HG03045 (cell line): Measurements from ENCODE around the gene MAN2B2.
"Not testable (repeated sequence)": the region's sequence is repeated elsewhere in the genome, so short reads cannot be mapped to it uniquely, and the experiment has no call there.

Experiments
- ATAC-seq: cut with Tn5 transposase; IDR thresholded peaks from one replicate; pipeline ENCODE4 v1.9.1; 2021; ENCODE audit warnings: mild to moderate bottlenecking, moderate library complexity; ENCODE audit not compliant: unreplicated experiment

The MAN2B2 gene

GRCh38 chr4:6640292-6641163, 65.5 kb downstream of the MAN2B2 start, which contains the start of gene MRFAP1:
Gene MRFAP1, plus strand, starts transcription at chr4:6640685. Its CDS starts 178 bp downstream, at chr4:6640863.
- ATAC-seq: peak; percentile 76

GRCh38 chr4:6641164-6641970, 66.4 kb downstream of the MAN2B2 start:
- peak; percentile 29 for ATAC-seq

GRCh38 chr4:6641971-6642320, 67.0 kb downstream of the MAN2B2 start:
- ATAC-seq: no peak

- ATAC-seq: no peak
Measured at GRCh38 chr4:6643141-6643847, 68.3 kb downstream of the MAN2B2 start.

- ATAC-seq: no peak
Measured at GRCh38 chr4:6644792-6645530, 70.0 kb downstream of the MAN2B2 start.

GRCh38 chr4:6647169-6647568, 72.2 kb downstream of the MAN2B2 start:
- no peak for ATAC-seq

GRCh38 chr4:6647582-6648230, 72.7 kb downstream of the MAN2B2 start:
- no peak for ATAC-seq

GRCh38 chr4:6649216-6649615, 74.2 kb downstream of the MAN2B2 start:
- ATAC-seq: no peak

GRCh38 chr4:6654211-6654610, 79.2 kb downstream of the MAN2B2 start:
- not testable (repeated sequence) for ATAC-seq

GRCh38 chr4:6655291-6655690, 80.3 kb downstream of the MAN2B2 start:
- ATAC-seq: not testable (repeated sequence)

GRCh38 chr4:6655924-6656323, 80.9 kb downstream of the MAN2B2 start:
- ATAC-seq: no peak

GRCh38 chr4:6657242-6658208, 82.5 kb downstream of the MAN2B2 start:
- no peak for ATAC-seq

- ATAC-seq: no peak
Measured at GRCh38 chr4:6658209-6658595, 83.2 kb downstream of the MAN2B2 start.

GRCh38 chr4:6658597-6659075, 83.6 kb downstream of the MAN2B2 start:
- no peak for ATAC-seq

- no peak for ATAC-seq
Measured at GRCh38 chr4:6659897-6660296, 84.9 kb downstream of the MAN2B2 start.

GRCh38 chr4:6660430-6660829, 85.4 kb downstream of the MAN2B2 start:
- ATAC-seq: no peak

GRCh38 chr4:6662591-6662990, 87.6 kb downstream of the MAN2B2 start:
- no peak for ATAC-seq

GRCh38 chr4:6663596-6664393, 88.8 kb downstream of the MAN2B2 start:
- no peak for ATAC-seq
